GM12865 (cell line): ENCODE results near the gene MAP3K7CL.

Experiments used
- DNase-seq: peaks from one replicate; pipeline ENCODE4 v3.0.0; 2010; ENCODE audit warnings: low read depth
- H3K4me3 ChIP-seq: 2 replicates; pipeline ENCODE4 v1.5.1; 2011; ENCODE audit warnings: mild to moderate bottlenecking, low read depth, low read length, control low read depth
- TF ChIP-seq, protein P1 (sequence below): IDR thresholded peaks from 2 replicates; pipeline ENCODE4 v1.5.1; 2011; ENCODE audit warnings: low read length, control low read depth, low read depth, inconsistent platforms; ENCODE audit not compliant: insufficient read depth; ENCODE audit errors: missing control alignments

MAP3K7CL gene

GRCh38 chr21:29176471-29177120 lies 46.2 kb downstream of the MAP3K7CL start:
- DNase-seq = no peak
- no peak overlapping the region for H3K4me3 ChIP-seq
- TF ChIP-seq, protein P1, sequence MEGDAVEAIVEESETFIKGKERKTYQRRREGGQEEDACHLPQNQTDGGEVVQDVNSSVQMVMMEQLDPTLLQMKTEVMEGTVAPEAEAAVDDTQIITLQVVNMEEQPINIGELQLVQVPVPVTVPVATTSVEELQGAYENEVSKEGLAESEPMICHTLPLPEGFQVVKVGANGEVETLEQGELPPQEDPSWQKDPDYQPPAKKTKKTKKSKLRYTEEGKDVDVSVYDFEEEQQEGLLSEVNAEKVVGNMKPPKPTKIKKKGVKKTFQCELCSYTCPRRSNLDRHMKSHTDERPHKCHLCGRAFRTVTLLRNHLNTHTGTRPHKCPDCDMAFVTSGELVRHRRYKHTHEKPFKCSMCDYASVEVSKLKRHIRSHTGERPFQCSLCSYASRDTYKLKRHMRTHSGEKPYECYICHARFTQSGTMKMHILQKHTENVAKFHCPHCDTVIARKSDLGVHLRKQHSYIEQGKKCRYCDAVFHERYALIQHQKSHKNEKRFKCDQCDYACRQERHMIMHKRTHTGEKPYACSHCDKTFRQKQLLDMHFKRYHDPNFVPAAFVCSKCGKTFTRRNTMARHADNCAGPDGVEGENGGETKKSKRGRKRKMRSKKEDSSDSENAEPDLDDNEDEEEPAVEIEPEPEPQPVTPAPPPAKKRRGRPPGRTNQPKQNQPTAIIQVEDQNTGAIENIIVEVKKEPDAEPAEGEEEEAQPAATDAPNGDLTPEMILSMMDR = no peak

GRCh38 chr21:29177800-29178199 lies 47.4 kb downstream of the MAP3K7CL start:
- no peak for DNase-seq
- H3K4me3 ChIP-seq = no peak overlapping the region
- TF ChIP-seq, protein P1 = no peak

- DNase-seq = no peak
- TF ChIP-seq, protein P1 = no peak
- H3K4me3 ChIP-seq = no peak overlapping the region
Measured at GRCh38 chr21:29178926-29179325, 48.5 kb downstream of the MAP3K7CL start.

- DNase-seq = no peak
- TF ChIP-seq, protein P1 = no peak
- H3K4me3 ChIP-seq = no peak overlapping the region
Measured at GRCh38 chr21:29179503-29179902, 49.1 kb downstream of the MAP3K7CL start.

DNA sequence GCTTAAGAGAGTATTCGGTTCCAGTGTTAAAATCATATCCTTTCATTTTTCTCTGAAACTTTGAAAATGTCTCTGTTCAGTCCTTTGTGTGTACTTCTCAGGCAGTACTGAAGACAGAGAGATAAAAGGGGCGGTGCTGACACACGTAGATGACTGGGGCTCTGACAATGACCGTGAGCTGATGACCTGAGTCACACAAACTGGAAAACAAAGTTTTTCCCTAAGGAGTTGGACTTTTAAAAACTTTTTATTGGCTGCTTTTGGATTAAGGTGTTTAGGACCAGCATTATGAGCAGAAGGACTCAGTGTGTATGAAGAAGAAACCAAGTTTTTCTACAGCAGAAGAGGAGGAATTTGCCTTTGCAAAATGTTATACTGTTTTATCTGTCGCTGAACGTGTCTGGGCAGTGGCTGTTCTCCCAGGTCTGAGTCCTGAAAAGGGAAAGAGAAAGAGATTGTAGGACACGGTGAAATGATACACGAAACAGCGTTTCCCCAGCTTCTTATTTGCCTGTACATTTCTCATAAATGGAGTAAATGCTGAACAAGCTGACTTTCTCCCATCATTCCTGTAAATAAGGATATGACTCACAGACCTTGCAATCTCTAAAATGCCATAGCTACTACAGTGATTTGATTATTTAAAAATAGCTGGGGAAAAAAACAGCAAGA lies 51.5 kb downstream of the MAP3K7CL start:
- peak; percentile 67 for DNase-seq
- H3K4me3 ChIP-seq = peak overlapping the region; percentile 31

DNA sequence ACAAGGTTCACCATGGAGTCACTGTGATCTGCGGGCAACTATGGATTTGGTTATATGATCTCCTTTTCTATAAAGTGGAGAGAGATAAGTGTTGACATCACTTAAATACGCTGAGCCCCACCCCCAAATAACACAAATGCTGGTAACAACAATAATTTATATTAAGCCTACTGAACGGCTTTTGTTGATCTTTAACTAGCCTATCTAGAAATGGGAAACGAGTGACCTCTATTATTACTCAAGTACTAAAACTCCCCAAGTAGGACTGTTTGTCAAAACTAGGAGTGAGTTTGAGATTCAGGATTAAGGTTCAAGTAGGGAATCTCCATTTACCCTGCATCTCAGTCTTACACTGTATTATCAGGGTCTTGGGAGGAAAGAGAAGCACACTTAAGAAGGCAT lies 52.2 kb downstream of the MAP3K7CL start:
- no peak for DNase-seq
- TF ChIP-seq, protein P1 = no peak
- peak overlapping the region; percentile 31; the same call in 1 of the 2 replicates for H3K4me3 ChIP-seq

More for the DNA sequence above, 51.5 kb downstream of the MAP3K7CL start:
- TF ChIP-seq, protein P1 = no peak
